ENCODE data around the gene ZNF513.
"Not testable (repeated sequence)": the region's sequence is repeated elsewhere in the genome, so short reads cannot be mapped to it uniquely, and the experiment has no call there.

ZNF513 gene

GRCh38 chr2:27380626-27381545 is at the start of gene ZNF513:
TSS of gene ZNF513 (minus strand) at chr2:27380734. CDS start at chr2:27380526, 208 bp downstream.
- TF ChIP-seq CTCF (conservative IDR thresholded peaks at IDR 0.05; ENCODE audit: control insufficient read depth, insufficient read depth, low read depth, low read length): no peak
- peak; percentile 94 for DNase-seq (ENCODE audit: low read depth)
- H3K4me3 ChIP-seq (ENCODE audit: control insufficient read depth, low read depth, low read length): peak within 1 kb of the TSS; percentile 80

- peak overlapping the region; percentile 84 for H3K4me3 ChIP-seq (ENCODE audit: control insufficient read depth, low read depth, low read length)
- no peak for TF ChIP-seq CTCF (conservative IDR thresholded peaks at IDR 0.05; ENCODE audit: control insufficient read depth, insufficient read depth, low read depth, low read length)
- DNase-seq (ENCODE audit: low read depth): peak; percentile 79
Measured at GRCh38 chr2:27428978-27429541, 48.5 kb upstream of the ZNF513 start.

GRCh38 chr2:27428213-27428977 is 47.9 kb upstream of the ZNF513 start, which contains the start of gene NRBP1:
TSS of gene NRBP1 (plus strand) at chr2:27428631. CDS start at chr2:27433274, 4,643 bp downstream.
- DNase-seq (ENCODE audit: low read depth): peak; percentile 84
- no peak for TF ChIP-seq CTCF (conservative IDR thresholded peaks at IDR 0.05; ENCODE audit: control insufficient read depth, insufficient read depth, low read depth, low read length)
- H3K4me3 ChIP-seq (ENCODE audit: control insufficient read depth, low read depth, low read length): peak within 1 kb of the TSS; percentile 84

- no peak for TF ChIP-seq CTCF (conservative IDR thresholded peaks at IDR 0.05; ENCODE audit: control insufficient read depth, insufficient read depth, low read depth, low read length)
- H3K4me3 ChIP-seq (ENCODE audit: control insufficient read depth, low read depth, low read length): peak overlapping the region; percentile 76
- DNase-seq (ENCODE audit: low read depth): peak; percentile 33
Measured at GRCh38 chr2:27427863-27428212, 47.3 kb upstream of the ZNF513 start.

- DNase-seq (ENCODE audit: low read depth); H3K4me3 ChIP-seq (ENCODE audit: control insufficient read depth, low read depth, low read length): not testable (repeated sequence)
Measured at GRCh38 chr2:27425039-27425438, 44.5 kb upstream of the ZNF513 start.

- no peak overlapping the region for H3K4me3 ChIP-seq (ENCODE audit: control insufficient read depth, low read depth, low read length)
- no peak for TF ChIP-seq CTCF (conservative IDR thresholded peaks at IDR 0.05; ENCODE audit: control insufficient read depth, insufficient read depth, low read depth, low read length)
- DNase-seq (ENCODE audit: low read depth): no peak
Measured at GRCh38 chr2:27422958-27423357, 42.4 kb upstream of the ZNF513 start.
